ENCODE measurements around the gene DOP1A. TPM values are rescaled to one million over a fixed set of nuclear protein-coding genes. Genes with fewer than 3 reads are reported as not detected.

The DOP1A gene
- total RNA-seq, 1 donor from 2014 or later, result 7.1 TPM

- Mint-ChIP-seq H3K4me3 (no peak overlapping the region), H3K9me3 (no peaks in the 10 kb centered on the region), H3K27me3 (ENCODE audit: insufficient read depth) (no peaks in the 10 kb centered on the region), H3K4me1 (ENCODE audit: low read depth) (peaks cover 28% of the 10 kb centered on the region), H3K27ac (no peak overlapping the region), H3K36me3 (ENCODE audit: low read depth) (peaks cover 5% of the 10 kb centered on the region)
- DNase-seq (ENCODE audit: low spot score), result no peak
- intact Hi-C loops (cut with micrococcal nuclease), result loop anchor here (10.0 kb wide), 1 partner anchor 696 kb away; the partner anchor contains the start of gene TPBG
These were observed 6.3 kb upstream of the DOP1A start for GRCh38 chr6:83061190-83061589.

GRCh38 chr6:83062225-83062624 is 5.2 kb upstream of the DOP1A start:
- no peak overlapping the region for H3K27ac Mint-ChIP-seq
- H3K27me3 Mint-ChIP-seq (ENCODE audit: insufficient read depth), result no peaks in the 10 kb centered on the region
- H3K36me3 Mint-ChIP-seq (ENCODE audit: low read depth), result no peaks in the 10 kb centered on the region
- peaks cover 28% of the 10 kb centered on the region for H3K4me1 Mint-ChIP-seq (ENCODE audit: low read depth)
- DNase-seq (ENCODE audit: low spot score), result no peak
- intact Hi-C loops (cut with micrococcal nuclease), result loop anchor here (10.0 kb wide), 1 partner anchor 697 kb away; the partner anchor contains the start of gene TPBG
- H3K4me3 Mint-ChIP-seq, result no peak overlapping the region
- no peaks in the 10 kb centered on the region for H3K9me3 Mint-ChIP-seq

GRCh38 chr6:83065511-83066192 is 1.8 kb upstream of the DOP1A start, which contains the start of gene UBE3D:
TSS of gene UBE3D (minus strand) at chr6:83065841. CDS start at chr6:83065718, 123 bp downstream.
- H3K36me3 Mint-ChIP-seq (ENCODE audit: low read depth), result no peaks in the 10 kb centered on the region
- peak within 1 kb of the TSS; percentile 68 for H3K27ac Mint-ChIP-seq
- peak; percentile 91 for DNase-seq (ENCODE audit: low spot score)
- peaks cover 34% of the 10 kb centered on the region for H3K4me1 Mint-ChIP-seq (ENCODE audit: low read depth)
- no peaks in the 10 kb centered on the region for H3K9me3 Mint-ChIP-seq
- H3K4me3 Mint-ChIP-seq, result peak within 1 kb of the TSS; percentile 90
- intact Hi-C loops (cut with micrococcal nuclease), result loop anchor here (1.0 to 10.0 kb wide), 3 partner anchors 701 to 1313 kb away; partner anchors contain the start of genes CYB5R4, TENT5A and TPBG
- H3K27me3 Mint-ChIP-seq (ENCODE audit: insufficient read depth), result no peaks in the 10 kb centered on the region

GRCh38 chr6:83068616-83069015 is 1.1 kb downstream of the DOP1A start:
- H3K4me1 Mint-ChIP-seq (ENCODE audit: low read depth), result peaks cover 27% of the 10 kb centered on the region
- intact Hi-C loops (cut with micrococcal nuclease), result loop anchor here (5.0 to 10.0 kb wide), 2 partner anchors 704 to 1316 kb away; partner anchors contain the start of genes TENT5A and TPBG

GRCh38 chr6:83069633-83070032 is 2.2 kb downstream of the DOP1A start:
- H3K9me3 Mint-ChIP-seq, result no peaks in the 10 kb centered on the region
- DNase-seq (ENCODE audit: low spot score), result no peak
- intact Hi-C loops (cut with micrococcal nuclease), result loop anchor here (5.0 to 10.0 kb wide), 2 partner anchors 705 to 1317 kb away; partner anchors contain the start of genes TENT5A and TPBG
- H3K36me3 Mint-ChIP-seq (ENCODE audit: low read depth), result no peaks in the 10 kb centered on the region
- H3K27ac Mint-ChIP-seq, result no peak overlapping the region
- peaks cover 18% of the 10 kb centered on the region for H3K4me1 Mint-ChIP-seq (ENCODE audit: low read depth)
- no peak overlapping the region for H3K4me3 Mint-ChIP-seq
- no peaks in the 10 kb centered on the region for H3K27me3 Mint-ChIP-seq (ENCODE audit: insufficient read depth)

More at GRCh38 chr6:83068616-83069015, 1.1 kb downstream of the DOP1A start:
- Mint-ChIP-seq H3K27ac (no peak overlapping the region), H3K27me3 (ENCODE audit: insufficient read depth) (no peaks in the 10 kb centered on the region), H3K36me3 (ENCODE audit: low read depth) (no peaks in the 10 kb centered on the region), H3K9me3 (no peaks in the 10 kb centered on the region), H3K4me3 (peak overlapping the region; percentile 89)
- DNase-seq (ENCODE audit: low spot score), result no peak

- no peaks in the 10 kb centered on the region for H3K27me3 Mint-ChIP-seq (ENCODE audit: insufficient read depth)
- DNase-seq (ENCODE audit: low spot score), result no peak
- H3K4me3 Mint-ChIP-seq, result no peak overlapping the region
- H3K27ac Mint-ChIP-seq, result no peak overlapping the region
- H3K9me3 Mint-ChIP-seq, result no peaks in the 10 kb centered on the region
- intact Hi-C loops (cut with micrococcal nuclease), result no loop called here
- H3K36me3 Mint-ChIP-seq (ENCODE audit: low read depth), result peaks cover 4% of the 10 kb centered on the region
- peaks cover 12% of the 10 kb centered on the region for H3K4me1 Mint-ChIP-seq (ENCODE audit: low read depth)
These were observed 3.6 kb downstream of the DOP1A start for GRCh38 chr6:83071023-83071422.

GRCh38 chr6:83071707-83072106 is 4.2 kb downstream of the DOP1A start:
- no peaks in the 10 kb centered on the region for H3K9me3 Mint-ChIP-seq
- intact Hi-C loops (cut with micrococcal nuclease), result no loop called here
- H3K4me3 Mint-ChIP-seq, result no peak overlapping the region
- H3K27me3 Mint-ChIP-seq (ENCODE audit: insufficient read depth), result no peaks in the 10 kb centered on the region
- H3K4me1 Mint-ChIP-seq (ENCODE audit: low read depth), result peaks cover 12% of the 10 kb centered on the region
- peaks cover 4% of the 10 kb centered on the region for H3K36me3 Mint-ChIP-seq (ENCODE audit: low read depth)
- no peak for DNase-seq (ENCODE audit: low spot score)
- no peak overlapping the region for H3K27ac Mint-ChIP-seq

GRCh38 chr6:83072726-83073125 is 5.3 kb downstream of the DOP1A start:
- intact Hi-C loops (cut with micrococcal nuclease), result no loop called here
- no peaks in the 10 kb centered on the region for H3K27me3 Mint-ChIP-seq (ENCODE audit: insufficient read depth)
- H3K36me3 Mint-ChIP-seq (ENCODE audit: low read depth), result peaks cover 4% of the 10 kb centered on the region
- no peak for DNase-seq (ENCODE audit: low spot score)
- no peaks in the 10 kb centered on the region for H3K9me3 Mint-ChIP-seq
- H3K27ac Mint-ChIP-seq, result no peak overlapping the region
- H3K4me1 Mint-ChIP-seq (ENCODE audit: low read depth), result peaks cover 12% of the 10 kb centered on the region
- H3K4me3 Mint-ChIP-seq, result no peak overlapping the region

- H3K9me3 Mint-ChIP-seq, result no peaks in the 10 kb centered on the region
- H3K36me3 Mint-ChIP-seq (ENCODE audit: low read depth), result peaks cover 4% of the 10 kb centered on the region
- H3K4me3 Mint-ChIP-seq, result no peak overlapping the region
- no peak for DNase-seq (ENCODE audit: low spot score)
- intact Hi-C loops (cut with micrococcal nuclease), result no loop called here
- H3K4me1 Mint-ChIP-seq (ENCODE audit: low read depth), result peaks cover 6% of the 10 kb centered on the region
- H3K27me3 Mint-ChIP-seq (ENCODE audit: insufficient read depth), result no peaks in the 10 kb centered on the region
- no peak overlapping the region for H3K27ac Mint-ChIP-seq
These were observed 6.1 kb downstream of the DOP1A start for GRCh38 chr6:83073615-83074014.

GRCh38 chr6:83083476-83083875 is 16.0 kb downstream of the DOP1A start:
- peaks cover 12% of the 10 kb centered on the region for H3K4me1 Mint-ChIP-seq (ENCODE audit: low read depth)
- DNase-seq (ENCODE audit: low spot score), result no peak
- H3K4me3 Mint-ChIP-seq, result no peak overlapping the region
- H3K27me3 Mint-ChIP-seq (ENCODE audit: insufficient read depth), result no peaks in the 10 kb centered on the region
- H3K27ac Mint-ChIP-seq, result no peak overlapping the region
- intact Hi-C loops (cut with micrococcal nuclease), result no loop called here
- no peaks in the 10 kb centered on the region for H3K9me3 Mint-ChIP-seq
- peaks cover 2% of the 10 kb centered on the region for H3K36me3 Mint-ChIP-seq (ENCODE audit: low read depth)

GRCh38 chr6:83086751-83087150 is 19.3 kb downstream of the DOP1A start:
- intact Hi-C loops (cut with micrococcal nuclease), result no loop called here
- no peak for DNase-seq (ENCODE audit: low spot score)
- H3K27ac Mint-ChIP-seq, result no peak overlapping the region
- H3K27me3 Mint-ChIP-seq (ENCODE audit: insufficient read depth), result no peaks in the 10 kb centered on the region
- H3K4me3 Mint-ChIP-seq, result no peak overlapping the region
- H3K9me3 Mint-ChIP-seq, result no peaks in the 10 kb centered on the region
- peaks cover 12% of the 10 kb centered on the region for H3K4me1 Mint-ChIP-seq (ENCODE audit: low read depth)
- peaks cover 2% of the 10 kb centered on the region for H3K36me3 Mint-ChIP-seq (ENCODE audit: low read depth)

GRCh38 chr6:83092756-83093399 is 25.4 kb downstream of the DOP1A start:
- intact Hi-C loops (cut with micrococcal nuclease), result no loop called here
- no peak overlapping the region for H3K27ac Mint-ChIP-seq
- no peak overlapping the region for H3K4me3 Mint-ChIP-seq
- no peak for DNase-seq (ENCODE audit: low spot score)
- H3K36me3 Mint-ChIP-seq (ENCODE audit: low read depth), result no peaks in the 10 kb centered on the region
- H3K4me1 Mint-ChIP-seq (ENCODE audit: low read depth), result no peaks in the 10 kb centered on the region
- H3K9me3 Mint-ChIP-seq, result no peaks in the 10 kb centered on the region
- no peaks in the 10 kb centered on the region for H3K27me3 Mint-ChIP-seq (ENCODE audit: insufficient read depth)

GRCh38 chr6:83096791-83097190 is 29.3 kb downstream of the DOP1A start:
- no peak overlapping the region for H3K4me3 Mint-ChIP-seq
- H3K9me3 Mint-ChIP-seq, result no peaks in the 10 kb centered on the region
- no peaks in the 10 kb centered on the region for H3K4me1 Mint-ChIP-seq (ENCODE audit: low read depth)
- H3K27ac Mint-ChIP-seq, result no peak overlapping the region
- H3K27me3 Mint-ChIP-seq (ENCODE audit: insufficient read depth), result no peaks in the 10 kb centered on the region
- peaks cover 6% of the 10 kb centered on the region for H3K36me3 Mint-ChIP-seq (ENCODE audit: low read depth)
- DNase-seq (ENCODE audit: low spot score), result no peak
- intact Hi-C loops (cut with micrococcal nuclease), result no loop called here
